ENCODE results near the gene FLYWCH2. TPM values are rescaled to one million over a fixed set of nuclear protein-coding genes. Genes with fewer than 3 reads are reported as not detected.

FLYWCH2 gene
- total RNA-seq, 1 donor from 2014 or later, result 54.0 TPM

DNA sequence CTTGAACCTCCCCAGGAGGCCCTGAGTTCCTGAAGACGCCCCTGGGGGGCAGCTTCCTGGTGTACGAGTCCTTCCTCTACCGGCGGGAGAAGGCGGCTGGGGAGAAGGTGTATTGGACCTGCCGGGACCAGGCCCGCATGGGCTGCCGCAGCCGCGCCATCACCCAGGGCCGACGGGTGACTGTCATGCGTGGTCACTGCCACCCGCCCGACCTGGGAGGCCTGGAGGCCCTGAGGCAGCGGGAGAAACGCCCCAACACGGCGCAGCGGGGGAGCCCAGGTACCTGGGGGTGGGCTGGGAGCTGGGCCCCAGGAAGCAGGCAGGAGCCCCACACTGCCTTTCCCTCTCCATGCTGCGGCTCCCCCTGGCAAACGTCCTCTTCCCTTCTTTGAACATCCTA, 50.7 kb downstream of the FLYWCH2 start:
- H3K4me1 Mint-ChIP-seq (ENCODE audit: unreplicated experiment), result no peaks in the 10 kb centered on the region
- no peak overlapping the region for H3K27ac Mint-ChIP-seq (ENCODE audit: unreplicated experiment)
- DNase-seq (ENCODE audit: extremely low spot score, unreplicated experiment), result no peak

DNA sequence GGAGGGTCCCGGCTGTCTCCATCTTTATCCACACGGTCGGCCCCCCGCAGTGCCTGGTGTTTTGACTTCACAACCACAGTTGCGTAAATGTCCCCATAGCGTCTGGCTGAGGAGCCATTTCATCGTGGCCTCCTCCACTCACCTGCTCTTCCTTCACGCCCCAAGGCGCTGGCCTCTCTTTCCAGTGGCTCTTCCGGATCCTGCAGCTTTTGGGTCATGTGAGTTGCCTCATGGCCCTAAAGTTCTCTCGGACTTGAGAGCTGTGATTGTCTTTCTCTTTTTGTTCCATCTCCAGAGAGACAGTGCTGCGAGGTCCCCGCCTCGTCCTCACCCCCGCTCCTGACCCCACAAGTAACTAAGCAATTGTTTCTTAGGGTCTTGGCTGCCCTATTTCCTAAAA, 51.4 kb downstream of the FLYWCH2 start:
- Mint-ChIP-seq H3K9me3 (ENCODE audit: unreplicated experiment) (no peaks in the 10 kb centered on the region), H3K27ac (ENCODE audit: unreplicated experiment) (no peak overlapping the region), H3K4me3 (ENCODE audit: unreplicated experiment) (no peak overlapping the region), H3K4me1 (ENCODE audit: unreplicated experiment) (no peaks in the 10 kb centered on the region), H3K36me3 (ENCODE audit: unreplicated experiment) (peaks cover 23% of the 10 kb centered on the region), H3K27me3 (ENCODE audit: unreplicated experiment) (no peaks in the 10 kb centered on the region)
- no peak for TF ChIP-seq CTCF (IDR thresholded peaks at IDR 0.05)
- DNase-seq (ENCODE audit: extremely low spot score, unreplicated experiment), result no peak

More for the DNA sequence above, 50.7 kb downstream of the FLYWCH2 start:
- no peak for TF ChIP-seq CTCF (IDR thresholded peaks at IDR 0.05)
- Mint-ChIP-seq H3K36me3 (ENCODE audit: unreplicated experiment) (peaks cover 17% of the 10 kb centered on the region), H3K27me3 (ENCODE audit: unreplicated experiment) (no peaks in the 10 kb centered on the region), H3K9me3 (ENCODE audit: unreplicated experiment) (no peaks in the 10 kb centered on the region), H3K4me3 (ENCODE audit: unreplicated experiment) (no peak overlapping the region)

DNA sequence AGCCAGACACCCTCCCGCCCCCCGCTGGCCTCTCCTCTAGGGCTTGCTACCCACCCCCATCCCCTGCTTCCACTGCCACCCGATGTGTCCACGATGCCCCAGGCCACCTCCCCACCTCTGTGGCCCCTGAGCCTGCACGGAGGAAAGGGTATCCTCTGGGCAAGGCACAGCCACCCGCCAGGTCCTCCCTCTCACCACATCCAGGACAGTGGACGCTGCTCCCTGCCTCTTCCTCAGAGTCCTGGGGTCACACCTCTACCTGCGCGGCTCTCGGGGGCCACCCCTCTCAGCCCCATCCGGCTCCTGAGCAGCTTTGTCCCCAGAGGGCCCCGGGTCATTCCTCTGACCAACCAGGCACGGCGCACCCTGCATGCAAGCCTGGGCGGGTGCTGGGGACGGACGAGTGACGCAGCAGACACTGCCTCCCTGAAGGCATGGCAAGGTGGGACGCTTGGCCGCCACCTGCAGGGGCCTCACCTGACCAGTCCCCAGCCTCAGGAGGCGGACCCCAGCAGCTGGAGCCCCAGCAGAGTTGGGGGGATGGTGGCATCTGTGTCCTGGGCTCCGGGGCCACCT, 53.5 kb downstream of the FLYWCH2 start:
- H3K27me3 Mint-ChIP-seq (ENCODE audit: unreplicated experiment), result no peaks in the 10 kb centered on the region
- no peak for DNase-seq (ENCODE audit: extremely low spot score, unreplicated experiment)
- TF ChIP-seq CTCF (IDR thresholded peaks at IDR 0.05), result no peak
- no peak overlapping the region for H3K4me3 Mint-ChIP-seq (ENCODE audit: unreplicated experiment)
- H3K27ac Mint-ChIP-seq (ENCODE audit: unreplicated experiment), result no peak overlapping the region
- no peaks in the 10 kb centered on the region for H3K9me3 Mint-ChIP-seq (ENCODE audit: unreplicated experiment)
- H3K36me3 Mint-ChIP-seq (ENCODE audit: unreplicated experiment), result peaks cover 35% of the 10 kb centered on the region
- H3K4me1 Mint-ChIP-seq (ENCODE audit: unreplicated experiment), result no peaks in the 10 kb centered on the region

DNA sequence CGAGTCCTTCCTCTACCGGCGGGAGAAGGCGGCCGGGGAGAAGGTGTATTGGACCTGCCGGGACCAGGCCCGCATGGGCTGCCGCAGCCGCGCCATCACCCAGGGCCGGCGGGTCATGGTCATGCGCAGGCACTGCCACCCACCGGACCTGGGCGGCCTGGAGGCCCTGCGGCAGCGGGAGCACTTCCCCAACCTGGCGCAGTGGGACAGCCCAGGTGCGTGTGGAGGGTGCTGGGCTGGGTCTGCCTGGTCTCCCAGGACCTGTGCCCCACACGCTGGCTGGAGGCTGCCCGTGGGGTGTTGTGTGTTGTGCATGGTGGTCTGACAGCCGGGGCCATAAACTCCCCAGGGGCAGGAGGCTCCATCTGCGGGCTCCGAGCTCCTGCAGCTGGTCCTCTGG, 54.2 kb downstream of the FLYWCH2 start:
- no peak for DNase-seq (ENCODE audit: extremely low spot score, unreplicated experiment)
- H3K27ac Mint-ChIP-seq (ENCODE audit: unreplicated experiment), result no peak overlapping the region
- no peaks in the 10 kb centered on the region for H3K4me1 Mint-ChIP-seq (ENCODE audit: unreplicated experiment)
- H3K9me3 Mint-ChIP-seq (ENCODE audit: unreplicated experiment), result no peaks in the 10 kb centered on the region
- TF ChIP-seq CTCF (IDR thresholded peaks at IDR 0.05), result no peak
- peaks cover 38% of the 10 kb centered on the region for H3K36me3 Mint-ChIP-seq (ENCODE audit: unreplicated experiment)
- no peaks in the 10 kb centered on the region for H3K27me3 Mint-ChIP-seq (ENCODE audit: unreplicated experiment)
- H3K4me3 Mint-ChIP-seq (ENCODE audit: unreplicated experiment), result no peak overlapping the region

- no peaks in the 10 kb centered on the region for H3K27me3 Mint-ChIP-seq (ENCODE audit: unreplicated experiment)
- no peaks in the 10 kb centered on the region for H3K4me1 Mint-ChIP-seq (ENCODE audit: unreplicated experiment)
- TF ChIP-seq CTCF (IDR thresholded peaks at IDR 0.05), result no peak
- no peak overlapping the region for H3K4me3 Mint-ChIP-seq (ENCODE audit: unreplicated experiment)
- no peaks in the 10 kb centered on the region for H3K9me3 Mint-ChIP-seq (ENCODE audit: unreplicated experiment)
- DNase-seq (ENCODE audit: extremely low spot score, unreplicated experiment), result no peak
- no peak overlapping the region for H3K27ac Mint-ChIP-seq (ENCODE audit: unreplicated experiment)
- peaks cover 41% of the 10 kb centered on the region for H3K36me3 Mint-ChIP-seq (ENCODE audit: unreplicated experiment)
Observed at GRCh38 chr16:2938206-2938605, 55.2 kb downstream of the FLYWCH2 start.
